ENCODE measurements around the gene MSI2. TPM values are rescaled to one million over a fixed set of nuclear protein-coding genes. Genes with fewer than 3 reads are reported as not detected.

Gene MSI2
- total and polyA plus RNA-seq, 9 of the 15 experiments (the other 6 are each of a cell fraction or from before 2014, with no cell fraction given) = 4.6 to 61.8 (median 42.4) TPM

- TF ChIP-seq POLR3A (IDR thresholded peaks at IDR 0.05; ENCODE audit: borderline replicate concordance, extremely low read depth, insufficient read depth, insufficient read length) (no peak), ZNF23 (CRISPR knock-in tag; IDR thresholded peaks at IDR 0.05) (no peak), MNT (conservative IDR thresholded peaks at IDR 0.05) (peak; percentile 25 to 57; a peak in 3 of 4 replicates), TSHZ1 (CRISPR knock-in tag; IDR thresholded peaks at IDR 0.05) (no peak), POLR3G (IDR thresholded peaks at IDR 0.05; ENCODE audit: extremely low read depth, insufficient read length, insufficient replicate concordance) (no peak), ZNF75A (CRISPR knock-in tag; IDR thresholded peaks at IDR 0.05) (no peak), STAT5A (IDR thresholded peaks at IDR 0.05; ENCODE audit: borderline replicate concordance, low read length) (no peak), TARDBP (IDR thresholded peaks at IDR 0.05) (0 out of 2 replicates have a peak, but pooled peaks have one; percentile 3), RNF219 (CRISPR knock-in tag; IDR thresholded peaks at IDR 0.05) (no peak), TOE1 (IDR thresholded peaks at IDR 0.05; ENCODE audit: borderline replicate concordance) (peak; percentile 74; the same call in 1 of the 2 replicates), TOE1 (CRISPR knock-in tag; IDR thresholded peaks at IDR 0.05; ENCODE audit: borderline replicate concordance, low read depth) (no peak), STAG1 (CRISPR knock-in tag; IDR thresholded peaks at IDR 0.05; ENCODE audit: borderline replicate concordance) (no peak), DPF2 (IDR thresholded peaks at IDR 0.05) (peak; percentile 86), HMG20A (CRISPR knock-in tag; conservative IDR thresholded peaks at IDR 0.05) (no peak), ETS2 (tag; IDR thresholded peaks at IDR 0.05; ENCODE audit: borderline replicate concordance, poor library complexity, severe bottlenecking) (no peak), ESRRA (IDR thresholded peaks at IDR 0.05; ENCODE audit: borderline replicate concordance, low read depth) (peak; percentile 67; the same call in 1 of the 2 replicates), GMEB1 (CRISPR knock-in tag; IDR thresholded peaks at IDR 0.05) (peak; percentile 34; the same call in 1 of the 2 replicates)
These were observed 203.1 kb downstream of the MSI2 start (continued) for GRCh38 chr17:57459286-57459915.

Measured in K562 (cell line).